Liver (tissue), 9 donors: ENCODE results near the gene PRELID1. TPM values are rescaled to one million over a fixed set of nuclear protein-coding genes. Genes with fewer than 3 reads are reported as not detected.

Source experiments
- DNase-seq: peaks from one replicate; pipeline ENCODE4 v3.0.0-alpha.2; 2017; ENCODE audit warnings: low spot score
- H3K27ac ChIP-seq, 2 donors: one replicate each; pipeline ENCODE4 v1.7.0; 2013; ENCODE audit warnings: inconsistent platforms in 2 of 2, low read length in 2 of 2, control low read depth in 1 of 2, low read depth in 1 of 2, mild to moderate bottlenecking in 1 of 2
- H3K27me3 ChIP-seq, 4 donors: one replicate each; pipeline versions ENCODE4 v1.6.1 to v1.7.0; 2013; ENCODE audit warnings: low read length in 3 of 4, inconsistent platforms in 1 of 4, mild to moderate bottlenecking in 1 of 4, moderate library complexity in 1 of 4; ENCODE audit not compliant: control insufficient read depth in 4 of 4, insufficient read depth in 4 of 4
- H3K36me3 ChIP-seq, 4 donors: one replicate each; pipeline versions ENCODE4 v1.6.1 to v1.7.0; 2013; ENCODE audit warnings: low read length in 3 of 4, mild to moderate bottlenecking in 3 of 4, low read depth in 1 of 4, moderate library complexity in 1 of 4; ENCODE audit not compliant: control insufficient read depth in 4 of 4, insufficient read depth in 3 of 4
- H3K4me1 ChIP-seq, 4 donors: one replicate each; pipeline versions ENCODE4 v1.6.1 to v1.7.0; 2013; ENCODE audit warnings: low read length in 3 of 4, mild to moderate bottlenecking in 3 of 4, moderate library complexity in 1 of 4; ENCODE audit not compliant: control insufficient read depth in 4 of 4, insufficient read depth in 4 of 4
- H3K4me3 ChIP-seq, 3 donors: one replicate each; pipeline versions ENCODE4 v1.6.1 to v1.7.0; 2013; ENCODE audit warnings: low read length in 3 of 3, control low read depth in 1 of 3, low read depth in 1 of 3, mild to moderate bottlenecking in 1 of 3
- H3K9ac ChIP-seq, 2 donors: one replicate each; pipeline ENCODE4 v1.7.0; 2013; ENCODE audit warnings: low read length in 2 of 2, mild to moderate bottlenecking in 2 of 2, moderate library complexity in 2 of 2, control low read depth in 1 of 2, low read depth in 1 of 2
- H3K9me3 ChIP-seq, 4 donors: one replicate each; pipeline versions ENCODE4 v1.6.1 to v1.7.0; 2013; ENCODE audit warnings: low read length in 3 of 4; ENCODE audit not compliant: control insufficient read depth in 4 of 4
- EGR1 ChIP-seq, 2 donors: IDR thresholded peaks; 2 replicates each; pipeline ENCODE4 v1.6.1; 2016 to 2018; ENCODE audit warnings: antibody characterized with exemption in 2 of 2, low read depth in 2 of 2
- FOXA1 ChIP-seq: IDR thresholded peaks from 2 replicates; pipeline ENCODE4 v1.6.1; 2016; ENCODE audit warnings: antibody characterized with exemption
- FOXA2 ChIP-seq: IDR thresholded peaks from 2 replicates; pipeline ENCODE4 v1.6.1; 2016; ENCODE audit warnings: antibody characterized with exemption
- HNF4A ChIP-seq, 2 donors: conservative IDR thresholded peaks; 2 replicates each; pipeline ENCODE4 v1.6.1; 2016; ENCODE audit warnings: antibody characterized with exemption in 2 of 2, mild to moderate bottlenecking in 2 of 2
- HNF4G ChIP-seq: IDR thresholded peaks from 2 replicates; pipeline ENCODE4 v1.6.1; 2016; ENCODE audit warnings: antibody characterized with exemption
- JUND ChIP-seq, 2 donors: IDR thresholded peaks; 2 replicates each; pipeline ENCODE4 v1.6.1; 2016; ENCODE audit warnings: antibody characterized with exemption in 2 of 2
- NR2F2 ChIP-seq: IDR thresholded peaks from 2 replicates; pipeline ENCODE4 v1.6.1; 2016; ENCODE audit warnings: antibody characterized with exemption
- RAD21 ChIP-seq, 2 donors: IDR thresholded peaks; 2 replicates each; pipeline ENCODE4 v1.6.1; 2016; ENCODE audit warnings: antibody characterized with exemption in 2 of 2, mild to moderate bottlenecking in 2 of 2
- SP1 ChIP-seq: IDR thresholded peaks from 2 replicates; pipeline ENCODE4 v1.6.1; 2018; ENCODE audit warnings: antibody characterized with exemption, mild to moderate bottlenecking
- YY1 ChIP-seq: IDR thresholded peaks from 2 replicates; pipeline ENCODE4 v1.6.1; 2016; ENCODE audit warnings: antibody characterized with exemption, mild to moderate bottlenecking
- ZBTB33 ChIP-seq: IDR thresholded peaks from 2 replicates; pipeline ENCODE4 v1.6.1; 2016; ENCODE audit warnings: antibody characterized with exemption
- WGBS: extraction: QIAGEN DNeasy Blood & Tissue Kit; methylation state at CpG from one replicate; pipeline ENCODE4 v1.1.7; 2013; 5-methylcytosine and 5-hydroxymethylcytosine counted together
- polyA plus RNA-seq, 2 donors: library from polyadenylated mRNA; stranded (reverse) in 1 of 2; unstranded in 1 of 2; fragments of 200-250 nt in 1 of 2; fragments of >200 nt in 1 of 2; fragmentation: Nextera tagmentation in 1 of 2; extraction: Ambion mirVana in 1 of 2; gene quantifications; one replicate each; pipeline versions ENCODE4 v1.2.1 to v1.2.3, GENCODE V29; 2013 to 2015
- total RNA-seq, 2 donors: library from RNA; depleted of rRNA; stranded (reverse); fragments of >200 nt; gene quantifications; one replicate each; pipeline ENCODE4 v1.2.3, GENCODE V29; 2014
- TF ChIP-seq, protein P1 (sequence below): IDR thresholded peaks from 2 replicates; pipeline ENCODE4 v1.6.1; 2016; ENCODE audit warnings: antibody characterized with exemption
- TF ChIP-seq, protein P2 (sequence below): fragments of 150-350 bp; IDR thresholded peaks from 2 replicates; pipeline ENCODE4 v1.5.1; 2017; ENCODE audit warnings: improper control_type of control experiment, low read depth, low read length; ENCODE audit not compliant: missing input control
- TF ChIP-seq, protein P3 (sequence below): IDR thresholded peaks from 2 replicates; pipeline ENCODE4 v1.6.1; 2016; ENCODE audit warnings: antibody characterized with exemption, mild to moderate bottlenecking
- donor health status: healthy.
- donor health status: healthy.
- donor health status: healthy.
- donor health status: healthy.
- donor health status: healthy.

PRELID1 gene
- total and polyA plus RNA-seq, 4 donors = 47.9 to 200 (median 85.3) TPM

- Histone ChIP-seq H3K36me3 (peaks cover 5 to 16% (median 9%) of the 10 kb centered on the region in 4 donors), H3K9ac (no peak overlapping the region), H3K4me1 (peaks cover 3 to 27% (median 16%) of the 10 kb centered on the region in 4 donors), H3K27ac (no peak overlapping the region), H3K9me3 (no peaks in the 10 kb centered on the region), H3K27me3 (no peaks in the 10 kb centered on the region), H3K4me3 (no peak overlapping the region)
- WGBS = 95% methylated on average over 6 of the region's 6 CpGs
- TF ChIP-seq, protein P1, sequence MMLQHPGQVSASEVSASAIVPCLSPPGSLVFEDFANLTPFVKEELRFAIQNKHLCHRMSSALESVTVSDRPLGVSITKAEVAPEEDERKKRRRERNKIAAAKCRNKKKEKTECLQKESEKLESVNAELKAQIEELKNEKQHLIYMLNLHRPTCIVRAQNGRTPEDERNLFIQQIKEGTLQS = no peak
- no peak for TF ChIP-seq JUND (IDR thresholded peaks at IDR 0.05)
- no peak for TF ChIP-seq YY1
- no peak for TF ChIP-seq ZBTB33
- TF ChIP-seq HNF4A (conservative IDR thresholded peaks at IDR 0.05) = no peak
- no peak for TF ChIP-seq NR2F2
- TF ChIP-seq, protein P2, sequence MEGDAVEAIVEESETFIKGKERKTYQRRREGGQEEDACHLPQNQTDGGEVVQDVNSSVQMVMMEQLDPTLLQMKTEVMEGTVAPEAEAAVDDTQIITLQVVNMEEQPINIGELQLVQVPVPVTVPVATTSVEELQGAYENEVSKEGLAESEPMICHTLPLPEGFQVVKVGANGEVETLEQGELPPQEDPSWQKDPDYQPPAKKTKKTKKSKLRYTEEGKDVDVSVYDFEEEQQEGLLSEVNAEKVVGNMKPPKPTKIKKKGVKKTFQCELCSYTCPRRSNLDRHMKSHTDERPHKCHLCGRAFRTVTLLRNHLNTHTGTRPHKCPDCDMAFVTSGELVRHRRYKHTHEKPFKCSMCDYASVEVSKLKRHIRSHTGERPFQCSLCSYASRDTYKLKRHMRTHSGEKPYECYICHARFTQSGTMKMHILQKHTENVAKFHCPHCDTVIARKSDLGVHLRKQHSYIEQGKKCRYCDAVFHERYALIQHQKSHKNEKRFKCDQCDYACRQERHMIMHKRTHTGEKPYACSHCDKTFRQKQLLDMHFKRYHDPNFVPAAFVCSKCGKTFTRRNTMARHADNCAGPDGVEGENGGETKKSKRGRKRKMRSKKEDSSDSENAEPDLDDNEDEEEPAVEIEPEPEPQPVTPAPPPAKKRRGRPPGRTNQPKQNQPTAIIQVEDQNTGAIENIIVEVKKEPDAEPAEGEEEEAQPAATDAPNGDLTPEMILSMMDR = no peak
- DNase-seq = no peak
These were observed 40.2 kb downstream of the PRELID1 start for GRCh38 chr5:177343777-177344176.

- WGBS = 96% methylated on average over 6 of the region's 6 CpGs
- H3K27ac ChIP-seq = no peak overlapping the region
- no peak for DNase-seq
- H3K4me1 ChIP-seq = peaks cover 5 to 38% (median 25%) of the 10 kb centered on the region in 4 donors
- TF ChIP-seq HNF4A (conservative IDR thresholded peaks at IDR 0.05) = no peak
- H3K9me3 ChIP-seq = no peaks in the 10 kb centered on the region
- H3K4me3 ChIP-seq = no peak overlapping the region
- H3K36me3 ChIP-seq = peaks cover 4 to 16% (median 9%) of the 10 kb centered on the region in 4 donors
- no peak overlapping the region for H3K9ac ChIP-seq
- H3K27me3 ChIP-seq = no peaks in the 10 kb centered on the region
These were observed 41.3 kb downstream of the PRELID1 start for GRCh38 chr5:177344891-177345290.

GRCh38 chr5:177346820-177347219 is 43.2 kb downstream of the PRELID1 start:
- no peak overlapping the region for H3K27ac ChIP-seq
- no peak for DNase-seq
- no peaks in the 10 kb centered on the region for H3K27me3 ChIP-seq
- no peak overlapping the region for H3K9ac ChIP-seq
- WGBS = 45% methylated on average over 4 of the region's 4 CpGs
- H3K36me3 ChIP-seq = peaks cover 2 to 11% (median 6%) of the 10 kb centered on the region in 4 donors
- H3K4me3 ChIP-seq = no peak overlapping the region
- H3K4me1 ChIP-seq = peaks cover 8 to 52% (median 37%) of the 10 kb centered on the region in 4 donors
- TF ChIP-seq YY1 = no peak
- TF ChIP-seq, protein P3, sequence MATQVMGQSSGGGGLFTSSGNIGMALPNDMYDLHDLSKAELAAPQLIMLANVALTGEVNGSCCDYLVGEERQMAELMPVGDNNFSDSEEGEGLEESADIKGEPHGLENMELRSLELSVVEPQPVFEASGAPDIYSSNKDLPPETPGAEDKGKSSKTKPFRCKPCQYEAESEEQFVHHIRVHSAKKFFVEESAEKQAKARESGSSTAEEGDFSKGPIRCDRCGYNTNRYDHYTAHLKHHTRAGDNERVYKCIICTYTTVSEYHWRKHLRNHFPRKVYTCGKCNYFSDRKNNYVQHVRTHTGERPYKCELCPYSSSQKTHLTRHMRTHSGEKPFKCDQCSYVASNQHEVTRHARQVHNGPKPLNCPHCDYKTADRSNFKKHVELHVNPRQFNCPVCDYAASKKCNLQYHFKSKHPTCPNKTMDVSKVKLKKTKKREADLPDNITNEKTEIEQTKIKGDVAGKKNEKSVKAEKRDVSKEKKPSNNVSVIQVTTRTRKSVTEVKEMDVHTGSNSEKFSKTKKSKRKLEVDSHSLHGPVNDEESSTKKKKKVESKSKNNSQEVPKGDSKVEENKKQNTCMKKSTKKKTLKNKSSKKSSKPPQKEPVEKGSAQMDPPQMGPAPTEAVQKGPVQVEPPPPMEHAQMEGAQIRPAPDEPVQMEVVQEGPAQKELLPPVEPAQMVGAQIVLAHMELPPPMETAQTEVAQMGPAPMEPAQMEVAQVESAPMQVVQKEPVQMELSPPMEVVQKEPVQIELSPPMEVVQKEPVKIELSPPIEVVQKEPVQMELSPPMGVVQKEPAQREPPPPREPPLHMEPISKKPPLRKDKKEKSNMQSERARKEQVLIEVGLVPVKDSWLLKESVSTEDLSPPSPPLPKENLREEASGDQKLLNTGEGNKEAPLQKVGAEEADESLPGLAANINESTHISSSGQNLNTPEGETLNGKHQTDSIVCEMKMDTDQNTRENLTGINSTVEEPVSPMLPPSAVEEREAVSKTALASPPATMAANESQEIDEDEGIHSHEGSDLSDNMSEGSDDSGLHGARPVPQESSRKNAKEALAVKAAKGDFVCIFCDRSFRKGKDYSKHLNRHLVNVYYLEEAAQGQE = no peak
- no peak for TF ChIP-seq NR2F2
- no peak for TF ChIP-seq EGR1 (IDR thresholded peaks at IDR 0.05; ENCODE audit: low read depth in 2 of 2)
- no peak for TF ChIP-seq ZBTB33
- no peak for TF ChIP-seq SP1
- TF ChIP-seq, protein P2 = no peak
- TF ChIP-seq HNF4G = no peak
- TF ChIP-seq FOXA2 = no peak
- no peak for TF ChIP-seq RAD21 (IDR thresholded peaks at IDR 0.05)
- TF ChIP-seq, protein P1 = no peak
- TF ChIP-seq FOXA1 = no peak
- no peak for TF ChIP-seq JUND (IDR thresholded peaks at IDR 0.05)
- TF ChIP-seq HNF4A (conservative IDR thresholded peaks at IDR 0.05) = no peak
- no peaks in the 10 kb centered on the region for H3K9me3 ChIP-seq
